Measurements from ENCODE around the gene KCND1.

KCND1 gene

GRCh38 chrX:48937054-48937907 lies 34.4 kb downstream of the KCND1 start:
- DNase-seq = peak; percentile 94

GRCh38 chrX:48936429-48937053 lies 35.1 kb downstream of the KCND1 start:
- no peak for DNase-seq

- no peak for DNase-seq
Observed at GRCh38 chrX:48935301-48935670, 36.4 kb downstream of the KCND1 start.

GRCh38 chrX:48934581-48935300 lies 36.9 kb downstream of the KCND1 start:
- no peak for DNase-seq

- no peak for DNase-seq
Observed at GRCh38 chrX:48933757-48934156, 37.9 kb downstream of the KCND1 start.

- no peak for DNase-seq
Observed at GRCh38 chrX:48927736-48928382, 43.8 kb downstream of the KCND1 start.

GRCh38 chrX:48927123-48927522 lies 44.5 kb downstream of the KCND1 start:
- no peak for DNase-seq

- peak; percentile 30 for DNase-seq
Observed at GRCh38 chrX:48924270-48924669, 47.4 kb downstream of the KCND1 start.

GRCh38 chrX:48923771-48924170 lies 47.9 kb downstream of the KCND1 start:
- no peak for DNase-seq

GRCh38 chrX:48920718-48921104 lies 50.9 kb downstream of the KCND1 start:
- no peak for DNase-seq

GRCh38 chrX:48919947-48920717 lies 51.5 kb downstream of the KCND1 start:
- peak; percentile 64 for DNase-seq

GRCh38 chrX:48919360-48919841 lies 52.2 kb downstream of the KCND1 start:
- DNase-seq = peak; percentile 37

GRCh38 chrX:48918643-48919340 lies 52.9 kb downstream of the KCND1 start, which contains the start of gene PIM2:
TSS of gene PIM2 (minus strand) at chrX:48919024. CDS start at chrX:48918834, 190 bp downstream.
- peak; percentile 98 for DNase-seq

- no peak for DNase-seq
Observed at GRCh38 chrX:48918301-48918642, 53.4 kb downstream of the KCND1 start.

- peak; percentile 96 for DNase-seq
Observed at GRCh38 chrX:48917139-48918001, 54.3 kb downstream of the KCND1 start.

- no peak for DNase-seq
Observed at GRCh38 chrX:48914593-48915493, 56.8 kb downstream of the KCND1 start.

- DNase-seq = no peak
Observed at GRCh38 chrX:48913605-48914366, 57.9 kb downstream of the KCND1 start.

GRCh38 chrX:48911412-48912182 lies 60.0 kb downstream of the KCND1 start, which contains the start of gene SLC35A2:
TSS of gene SLC35A2 (minus strand) at chrX:48911646. CDS start at chrX:48911636, 10 bp downstream.
- peak; percentile 89 for DNase-seq

Data from hematopoietic multipotent progenitor cell treated with erythropoietin and hydrocortisone succinate and interleukin-3 and kit ligand, for 4 days (in vitro differentiated cells).